ENCODE data around the gene PGLYRP2.

- TF ChIP-seq POLR2A (IDR thresholded peaks at IDR 0.05) (no peak), CTCF (IDR thresholded peaks at IDR 0.05) (no peak)
Measured at GRCh38 chr19:15455996-15456395, 23.3 kb downstream of the PGLYRP2 start.

Measured in adrenal gland (tissue), 5 donors.